Renal cortex interstitium (tissue), 11 donors: ENCODE results near the gene TUBG1. TPM values are rescaled to one million over a fixed set of nuclear protein-coding genes. Genes with fewer than 3 reads are reported as not detected.
"Not testable (repeated sequence)": the region's sequence is repeated elsewhere in the genome, so short reads cannot be mapped to it uniquely, and the experiment has no call there.

Source experiments
- DNase-seq, 11 donors: peaks; one replicate each; pipeline ENCODE4 v3.0.0-alpha.2; 2013; ENCODE audit warnings: low read depth in 9 of 11, low spot score in 4 of 11; ENCODE audit errors: extremely low read depth in 1 of 11
- polyA plus RNA-seq, 3 donors: library from polyadenylated mRNA; unstranded; fragments of 120-200 nt; gene quantifications; one replicate each; pipeline ENCODE4 v1.2.1, GENCODE V29; 2013; ENCODE audit not compliant: insufficient read length in 3 of 3

Gene TUBG1
- polyA plus RNA-seq, 3 donors, result 49.6 to 66.9 (median 54.7) TPM

- DNase-seq, result no peak
Observed at GRCh38 chr17:42651392-42651791, 41.9 kb downstream of the TUBG1 start.

- DNase-seq, result no peak
Observed at GRCh38 chr17:42653179-42654124, 44.0 kb downstream of the TUBG1 start.

GRCh38 chr17:42655528-42655927 is 46.0 kb downstream of the TUBG1 start:
- DNase-seq, result no peak

GRCh38 chr17:42657824-42658588 is 48.5 kb downstream of the TUBG1 start:
- no peak for DNase-seq

- peak in 9 of 11 donors; percentile 78 to 94 (median 89) for DNase-seq
Observed at GRCh38 chr17:42659079-42659931, 49.8 kb downstream of the TUBG1 start, which contains the start of gene TUBG2. TSS of gene TUBG2 (plus strand) at chr17:42659284. CDS start at chr17:42659504, 220 bp downstream.

GRCh38 chr17:42659932-42660274 is 50.4 kb downstream of the TUBG1 start:
- not testable (repeated sequence) for DNase-seq

- no peak for DNase-seq
Observed at GRCh38 chr17:42660692-42661345, 51.3 kb downstream of the TUBG1 start.

Other genes with a start within 250 kb of the TUBG1 start
- 10 to 100 TPM; 58.1 to 81.2 (median 58.9) TPM for gene STAT3, start 221.2 kb upstream of the TUBG1 start, polyA plus RNA-seq
- 10 to 100 TPM; 58.3 to 77.9 (median 62.5) TPM for gene CAVIN1, start 186.4 kb upstream of the TUBG1 start, polyA plus RNA-seq
- gene ATP6V0A1, start 150.8 kb upstream of the TUBG1 start, polyA plus RNA-seq, result 10 to 100 TPM; 53.4 to 73.9 (median 55.7) TPM
- 10 to 100 TPM; 15.6 to 31.6 (median 26.4) TPM for gene NAGLU, start 73.4 kb upstream of the TUBG1 start, polyA plus RNA-seq
- 1 to 10 TPM; 3.4 to 5.9 (median 5.0) TPM for gene HSD17B1, start 56.8 kb upstream of the TUBG1 start, polyA plus RNA-seq
- gene COASY, start 47.5 kb upstream of the TUBG1 start, polyA plus RNA-seq, result 10 to 100 TPM; 59.8 to 66.8 (median 61.4) TPM
- gene MLX, start 42.6 kb upstream of the TUBG1 start, polyA plus RNA-seq, result 10 to 100 TPM; 33.2 to 36.1 (median 35.5) TPM
- gene PSMC3IP, start 32.0 kb upstream of the TUBG1 start, polyA plus RNA-seq, result 10 to 100 TPM; 16.0 to 22.9 (median 18.4) TPM
- 10 to 100 TPM; 44.7 to 65.3 (median 46.9) TPM for gene RETREG3, start 309 bp upstream of the TUBG1 start, polyA plus RNA-seq
- 10 to 100 TPM; 24.7 to 41.1 (median 25.7) TPM for gene TUBG2, start 49.6 kb downstream of the TUBG1 start, polyA plus RNA-seq
- 10 to 100 TPM; 14.4 to 18.9 (median 18.6) TPM for gene PLEKHH3, start 67.3 kb downstream of the TUBG1 start, polyA plus RNA-seq
- 1 to 10 TPM; 1.6 to 2.4 (median 1.7) TPM for gene CCR10, start 72.2 kb downstream of the TUBG1 start, polyA plus RNA-seq
- gene CNTNAP1, start 72.8 kb downstream of the TUBG1 start, polyA plus RNA-seq, result 1 to 10 TPM; 6.7 to 8.9 (median 8.7) TPM
- 10 to 100 TPM; 37.9 to 65.1 (median 41.3) TPM for gene EZH1, start 135.4 kb downstream of the TUBG1 start, polyA plus RNA-seq
- gene RAMP2, start 151.5 kb downstream of the TUBG1 start, polyA plus RNA-seq, result 100 to 1,000 TPM in 1 of 3 donors, 10 to 100 TPM in 2; 80.9 to 101 (median 84.6) TPM
- 10 to 100 TPM; 80.6 to 93.2 (median 86.2) TPM for gene VPS25, start 163.8 kb downstream of the TUBG1 start, polyA plus RNA-seq
- gene WNK4, start 170.9 kb downstream of the TUBG1 start, polyA plus RNA-seq, result 10 to 100 TPM in 1 of 3 donors, 1 to 10 TPM in 2; 7.1 to 16.8 (median 7.8) TPM
- 100 to 1,000 TPM; 150 to 167 (median 159) TPM for gene COA3, start 189.0 kb downstream of the TUBG1 start, polyA plus RNA-seq
- gene CNTD1, start 189.2 kb downstream of the TUBG1 start, polyA plus RNA-seq, result 1 to 10 TPM; 1.4 to 3.4 (median 2.2) TPM
- gene BECN1, start 214.6 kb downstream of the TUBG1 start, polyA plus RNA-seq, result 10 to 100 TPM; 70.2 to 76.5 (median 74.2) TPM
- gene PSME3, start 223.7 kb downstream of the TUBG1 start, polyA plus RNA-seq, result 100 to 1,000 TPM in 2 of 3 donors, 10 to 100 TPM in 1; 96.0 to 115 (median 110) TPM
- gene AOC2, start 234.9 kb downstream of the TUBG1 start, polyA plus RNA-seq, result 1 to 10 TPM in 2 of 3 donors, under 1 TPM in 1; 0.92 to 1.5 (median 1.1) TPM
- gene AOC3, start 241.5 kb downstream of the TUBG1 start, polyA plus RNA-seq, result 1 to 10 TPM; 4.8 to 6.3 (median 5.3) TPM